CD14-positive monocyte (primary cell): ENCODE data around the gene PIK3AP1. TPM values are rescaled to one million over a fixed set of nuclear protein-coding genes. Genes with fewer than 3 reads are reported as not detected.

Experiments used
- DNase-seq, 3 donors: peaks; one replicate each; pipeline ENCODE4 v3.0.0-alpha.2; 2011 to 2022
- H2AFZ ChIP-seq: 2 replicates; pipeline ENCODE4 v1.6.0; 2012; ENCODE audit warnings: mild to moderate bottlenecking, low read depth, low read length, inconsistent platforms; ENCODE audit not compliant: insufficient read depth, poor library complexity, severe bottlenecking
- H3K27ac ChIP-seq, 2 donors: 1 replicate in 1 of 2; 2 replicates in 1 of 2; pipeline ENCODE4 v1.5.1; 2012 to 2013; ENCODE audit warnings: low read length in 2 of 2, control low read depth in 1 of 2, inconsistent platforms in 1 of 2, low read depth in 1 of 2, mild to moderate bottlenecking in 1 of 2
- H3K27me3 ChIP-seq, 2 donors: one replicate each; pipeline versions ENCODE4 v1.6.0 to v1.6.1; 2011 to 2013; ENCODE audit warnings: low read length in 2 of 2; ENCODE audit not compliant: control insufficient read depth in 2 of 2, insufficient read depth in 2 of 2
- H3K36me3 ChIP-seq, 2 donors: replicated peaks in 1 of 2; 1 replicate in 1 of 2; 2 replicates in 1 of 2; pipeline versions ENCODE4 v1.5.1 to v1.6.1; 2012 to 2013; ENCODE audit warnings: low read length in 2 of 2, control low read depth in 1 of 2, inconsistent platforms in 1 of 2, mild to moderate bottlenecking in 1 of 2; ENCODE audit not compliant: insufficient read depth in 2 of 2, control insufficient read depth in 1 of 2
- H3K4me1 ChIP-seq, 2 donors: 1 replicate in 1 of 2; 2 replicates in 1 of 2; pipeline versions ENCODE4 v1.5.1 to v1.6.1; 2012 to 2013; ENCODE audit warnings: low read length in 2 of 2, control low read depth in 1 of 2, inconsistent platforms in 1 of 2, mild to moderate bottlenecking in 1 of 2, moderate library complexity in 1 of 2; ENCODE audit not compliant: insufficient read depth in 2 of 2, control insufficient read depth in 1 of 2
- H3K4me2 ChIP-seq: replicated peaks from 2 replicates; pipeline ENCODE3; 2012; ENCODE audit warnings: low read length, moderate library complexity, mild to moderate bottlenecking; ENCODE audit not compliant: poor library complexity, severe bottlenecking; ENCODE audit errors: extremely low read depth
- H3K4me3 ChIP-seq, 3 experiments: fragments of 200-600 bp in 1 of 3; sonication (generic) in 1 of 3; replicated peaks in 1 of 3; 1 replicate in 2 of 3; 2 replicates in 1 of 3; pipeline ENCODE4 v1.5.1; 2011 to 2013; ENCODE audit warnings: low read length in 3 of 3, mild to moderate bottlenecking in 3 of 3, control low read depth in 2 of 3, low read depth in 2 of 3, inconsistent platforms in 1 of 3, moderate library complexity in 1 of 3
- H3K79me2 ChIP-seq: 2 replicates; pipeline ENCODE4 v1.6.0; 2012; ENCODE audit warnings: mild to moderate bottlenecking, control low read depth, inconsistent platforms, low read length, moderate library complexity; ENCODE audit not compliant: insufficient read depth
- H3K9ac ChIP-seq: 2 replicates; pipeline ENCODE4 v1.6.0; 2017; ENCODE audit warnings: low read length, mild to moderate bottlenecking; ENCODE audit not compliant: insufficient read depth, poor library complexity, severe bottlenecking
- H3K9me3 ChIP-seq, 2 donors: replicated peaks in 1 of 2; 1 replicate in 1 of 2; 2 replicates in 1 of 2; pipeline versions ENCODE4 v1.5.1 to v1.6.1; 2012 to 2013; ENCODE audit warnings: low read length in 2 of 2, control low read depth in 1 of 2; ENCODE audit not compliant: control insufficient read depth in 1 of 2, insufficient read depth in 1 of 2
- H4K20me1 ChIP-seq: 2 replicates; pipeline ENCODE4 v1.6.0; 2012; ENCODE audit warnings: mild to moderate bottlenecking, low read length, control low read depth, moderate library complexity; ENCODE audit not compliant: insufficient read depth
- H3K27ac Mint-ChIP-seq, 7 donors: one replicate each; pipeline ENCODE4 v1.8.0; 2020; ENCODE audit warnings: mild to moderate bottlenecking in 7 of 7, mixed read lengths in 7 of 7, moderate library complexity in 6 of 7, inconsistent platforms in 2 of 7
- H3K27me3 Mint-ChIP-seq, 3 donors: one replicate each; pipeline ENCODE4 v1.8.0; 2021 to 2022; ENCODE audit warnings: low read depth in 3 of 3, mild to moderate bottlenecking in 3 of 3, mixed read lengths in 3 of 3, moderate library complexity in 3 of 3, inconsistent platforms in 1 of 3
- H3K36me3 Mint-ChIP-seq, 2 donors: one replicate each; pipeline ENCODE4 v1.8.0; 2020; ENCODE audit warnings: mixed read lengths in 2 of 2, inconsistent platforms in 1 of 2, mild to moderate bottlenecking in 1 of 2
- H3K4me1 Mint-ChIP-seq: one replicate; pipeline ENCODE4 v1.8.0; 2020; ENCODE audit warnings: mild to moderate bottlenecking, mixed read lengths
- H3K4me3 Mint-ChIP-seq, 2 donors: one replicate each; pipeline ENCODE4 v1.8.0; 2020; ENCODE audit warnings: mild to moderate bottlenecking in 2 of 2, mixed read lengths in 2 of 2, moderate library complexity in 1 of 2
- H3K9me3 Mint-ChIP-seq, 7 donors: one replicate each; pipeline ENCODE4 v1.8.0; 2020 to 2022; ENCODE audit warnings: mixed read lengths in 7 of 7, mild to moderate bottlenecking in 6 of 7, moderate library complexity in 6 of 7, inconsistent platforms in 2 of 7
- WGBS: methylation state at CpG from one replicate; pipeline ENCODE4 v1.1.5; 2013; ENCODE audit warnings: missing lambda C conversion rate; ENCODE audit not compliant: insufficient coverage; 5-methylcytosine and 5-hydroxymethylcytosine counted together
- intact Hi-C, 2 donors: fragments of 100-400 bp; cut with micrococcal nuclease; formaldehyde crosslinking; loops; one replicate each; pipeline versions ENCODE4 v1.15.0 to v1.15.1; 2023
- polyA plus RNA-seq, 3 donors: library from polyadenylated mRNA; depleted of rRNA in 1 of 3; unstranded in 2 of 3; stranded (reverse) in 1 of 3; fragments of 300-500 nt in 2 of 3; fragments of >200 nt in 1 of 3; fragmentation: Illumina TruSeq in 2 of 3; gene quantifications; 1 replicate in 2 of 3; 2 replicates in 1 of 3; pipeline ENCODE4 v1.2.3, GENCODE V29; 2012 to 2021
- TF ChIP-seq, protein P1 (sequence below): fragments of 200-600 bp; IDR thresholded peaks from one replicate; pipeline ENCODE4 v1.8.0; 2022; ENCODE audit warnings: antibody characterized with exemption, mild to moderate bottlenecking

PIK3AP1 gene
- polyA plus RNA-seq, 3 donors, result 95.5 to 157 (median 112) TPM

DNA sequence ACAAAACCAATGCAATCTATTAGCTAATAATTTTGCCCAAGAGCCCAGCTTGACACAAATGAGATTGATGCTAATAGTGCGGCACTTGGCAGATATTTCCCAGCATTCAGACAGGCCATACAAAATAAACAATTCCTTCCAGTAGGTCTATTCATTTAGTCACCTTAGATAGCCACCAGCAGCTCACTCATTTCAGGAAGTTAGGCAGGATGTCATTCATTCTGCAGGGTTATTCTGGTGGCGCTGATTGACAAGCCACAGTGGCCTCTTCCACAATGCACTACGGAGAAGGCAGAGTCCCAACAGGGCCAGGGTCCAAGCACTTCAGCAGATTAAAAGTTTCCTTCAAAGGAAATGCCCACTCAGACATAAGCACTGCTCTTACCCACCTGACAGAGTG, 55.8 kb downstream of the PIK3AP1 start:
- WGBS, result 5% methylated on average over 3 of the region's 3 CpGs
- DNase-seq, result peak in 2 of 3 donors; percentile 59 to 66

DNA sequence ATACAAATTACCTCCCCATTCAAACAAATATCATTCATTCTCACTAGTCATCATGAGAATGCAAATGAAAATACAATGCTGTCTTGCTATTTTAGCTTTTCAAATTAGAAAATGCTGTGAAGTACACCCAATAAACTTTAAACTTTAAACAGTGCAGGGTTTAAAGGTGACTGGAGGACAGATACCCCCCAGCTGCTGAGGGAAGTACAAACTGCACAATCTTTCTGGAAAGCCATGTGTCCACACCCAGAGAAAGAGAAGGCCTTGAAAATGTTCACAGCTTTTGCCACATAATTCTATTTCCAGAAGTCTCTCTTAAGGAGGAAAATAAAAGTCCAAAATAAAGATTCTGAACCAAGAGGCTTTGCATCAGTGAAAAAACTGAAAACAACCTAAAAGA, 56.5 kb downstream of the PIK3AP1 start:
- H3K36me3 ChIP-seq, result peaks cover 0 to 6% of the 10 kb centered on the region in 2 donors
- no peak overlapping the region for H3K4me3 Mint-ChIP-seq
- peaks cover 95% of the 10 kb centered on the region for H3K79me2 ChIP-seq
- H3K27ac ChIP-seq, result no peak overlapping the region
- peaks cover 83% of the 10 kb centered on the region for H4K20me1 ChIP-seq
- H3K9ac ChIP-seq, result no peak overlapping the region
- no peaks in the 10 kb centered on the region for H3K9me3 ChIP-seq
- DNase-seq, result no peak
- no peaks in the 10 kb centered on the region for H3K9me3 Mint-ChIP-seq
- TF ChIP-seq, protein P1, sequence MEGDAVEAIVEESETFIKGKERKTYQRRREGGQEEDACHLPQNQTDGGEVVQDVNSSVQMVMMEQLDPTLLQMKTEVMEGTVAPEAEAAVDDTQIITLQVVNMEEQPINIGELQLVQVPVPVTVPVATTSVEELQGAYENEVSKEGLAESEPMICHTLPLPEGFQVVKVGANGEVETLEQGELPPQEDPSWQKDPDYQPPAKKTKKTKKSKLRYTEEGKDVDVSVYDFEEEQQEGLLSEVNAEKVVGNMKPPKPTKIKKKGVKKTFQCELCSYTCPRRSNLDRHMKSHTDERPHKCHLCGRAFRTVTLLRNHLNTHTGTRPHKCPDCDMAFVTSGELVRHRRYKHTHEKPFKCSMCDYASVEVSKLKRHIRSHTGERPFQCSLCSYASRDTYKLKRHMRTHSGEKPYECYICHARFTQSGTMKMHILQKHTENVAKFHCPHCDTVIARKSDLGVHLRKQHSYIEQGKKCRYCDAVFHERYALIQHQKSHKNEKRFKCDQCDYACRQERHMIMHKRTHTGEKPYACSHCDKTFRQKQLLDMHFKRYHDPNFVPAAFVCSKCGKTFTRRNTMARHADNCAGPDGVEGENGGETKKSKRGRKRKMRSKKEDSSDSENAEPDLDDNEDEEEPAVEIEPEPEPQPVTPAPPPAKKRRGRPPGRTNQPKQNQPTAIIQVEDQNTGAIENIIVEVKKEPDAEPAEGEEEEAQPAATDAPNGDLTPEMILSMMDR, result no peak
- H3K4me1 Mint-ChIP-seq, result peaks cover 58% of the 10 kb centered on the region
- no peaks in the 10 kb centered on the region for H3K27me3 ChIP-seq
- peaks cover 50% of the 10 kb centered on the region in 2 donors for H3K4me1 ChIP-seq
- H3K36me3 Mint-ChIP-seq, result peaks cover 16 to 32% of the 10 kb centered on the region in 2 donors
- no peak overlapping the region for H3K4me3 ChIP-seq
- no peak overlapping the region for H3K4me2 ChIP-seq
- peak overlapping the region in 5 of 7 donors; percentile 30 to 82 (median 63) for H3K27ac Mint-ChIP-seq
- H3K27me3 Mint-ChIP-seq, result no peaks in the 10 kb centered on the region
- intact Hi-C loops, result no loop called here
- H2AFZ ChIP-seq, result no peak overlapping the region

More for the DNA sequence above, 55.8 kb downstream of the PIK3AP1 start:
- no peaks in the 10 kb centered on the region for H3K27me3 ChIP-seq
- H3K4me2 ChIP-seq, result peak overlapping the region; percentile 47
- H3K9ac ChIP-seq, result no peak overlapping the region
- peak overlapping the region in 1 of 3 experiments; percentile 33 for H3K4me3 ChIP-seq
- TF ChIP-seq, protein P1, result no peak
- intact Hi-C loops, result no loop called here
- Mint-ChIP-seq H3K27ac (peak overlapping the region in 6 of 7 donors; percentile 30 to 79 (median 68)), H3K4me3 (peak overlapping the region in 1 of 2 donors; percentile 26), H3K4me1 (peaks cover 53% of the 10 kb centered on the region), H3K27me3 (no peaks in the 10 kb centered on the region), H3K36me3 (peaks cover 21 to 40% of the 10 kb centered on the region in 2 donors), H3K9me3 (no peaks in the 10 kb centered on the region)
- no peak overlapping the region for H2AFZ ChIP-seq
- no peaks in the 10 kb centered on the region for H3K9me3 ChIP-seq
- H3K79me2 ChIP-seq, result peaks cover 95% of the 10 kb centered on the region
- peaks cover 4 to 12% of the 10 kb centered on the region in 2 donors for H3K36me3 ChIP-seq
- peaks cover 43% of the 10 kb centered on the region in 2 donors for H3K4me1 ChIP-seq
- H3K27ac ChIP-seq, result peak overlapping the region in 1 of 2 donors; percentile 63
- H4K20me1 ChIP-seq, result peaks cover 83% of the 10 kb centered on the region
